Left lung (tissue), 10 donors: Measurements from ENCODE around the gene SPATA6. TPM values are rescaled to one million over a fixed set of nuclear protein-coding genes. Genes with fewer than 3 reads are reported as not detected.
"Not testable (repeated sequence)": the region's sequence is repeated elsewhere in the genome, so short reads cannot be mapped to it uniquely, and the experiment has no call there.

Experiments used
- ATAC-seq: fragments of 200-7000 bp; cut with Tn5 transposase; one replicate; pipeline ENCODE4 v1.9.1; 2020; ENCODE audit warnings: moderate library complexity
- DNase-seq, 4 donors: peaks; one replicate each; pipeline ENCODE4 v3.0.0-alpha.2; 2013 to 2020
- H3K27ac ChIP-seq, 2 donors: fragments of 200-600 bp; sonication (generic) in 1 of 2; one replicate each; pipeline versions ENCODE4 v1.5.0 to v1.8.0; 2020 to 2021
- H3K27me3 ChIP-seq, 2 donors: fragments of 200-600 bp; sonication (generic) in 1 of 2; one replicate each; pipeline versions ENCODE4 v1.5.0 to v1.8.0; 2020 to 2021
- H3K36me3 ChIP-seq, 2 donors: fragments of 200-600 bp; sonication (generic) in 1 of 2; one replicate each; pipeline versions ENCODE4 v1.5.0 to v1.8.0; 2020 to 2021
- H3K4me1 ChIP-seq, 2 donors: fragments of 200-600 bp; one replicate each; pipeline ENCODE4 v1.8.0; 2021
- H3K4me3 ChIP-seq, 2 donors: fragments of 200-600 bp; sonication (generic) in 1 of 2; one replicate each; pipeline versions ENCODE4 v1.5.0 to v1.8.0; 2020 to 2021; ENCODE audit warnings: mild to moderate bottlenecking in 1 of 2
- H3K9me3 ChIP-seq, 2 donors: fragments of 200-600 bp; sonication (generic) in 1 of 2; one replicate each; pipeline versions ENCODE4 v1.5.0 to v1.8.0; 2020 to 2021
- CTCF ChIP-seq, 2 donors: fragments of 200-600 bp; sonication (generic) in 1 of 2; IDR thresholded peaks; one replicate each; pipeline versions ENCODE4 v1.5.0 to v1.8.0; 2021; ENCODE audit warnings: antibody characterized with exemption in 2 of 2
- intact Hi-C, 2 donors: fragments of 100-400 bp; cut with DNase I; formaldehyde crosslinking; loops; one replicate each; pipeline versions ENCODE4 v1.11.2 to v1.14.2; 2022
- polyA plus RNA-seq, 6 donors: library from polyadenylated mRNA; unstranded; fragments of 120-200 nt; gene quantifications; one replicate each; pipeline ENCODE4 v1.2.1, GENCODE V29; 2013; ENCODE audit not compliant: insufficient read length in 6 of 6
- total RNA-seq, 2 donors: library from RNA; stranded (reverse); fragmentation: NEBNext Ultra II Directional; extraction: Animal tissue kit (Norgen Biotek cat#: 25700); gene quantifications; one replicate each; pipeline ENCODE4 v1.2.1, GENCODE V29; 2021
- donor health status: DM: no; HTN: yes; CAD: no.
- donor health status: DM: no; HTN: no; CAD: no.

The SPATA6 gene
- total and polyA plus RNA-seq, 8 donors: 11.9 to 33.9 (median 29.7) TPM

- Histone ChIP-seq H3K36me3 (peaks cover 0 to 13% of the 10 kb centered on the region in 2 donors), H3K27me3 (no peaks in the 10 kb centered on the region), H3K4me1 (no peaks in the 10 kb centered on the region), H3K27ac (no peak overlapping the region), H3K4me3 (no peak overlapping the region), H3K9me3 (peaks cover 0 to 21% of the 10 kb centered on the region in 2 donors)
- no peak for ATAC-seq
- TF ChIP-seq CTCF (IDR thresholded peaks at IDR 0.05): no peak
- no peak for DNase-seq
- intact Hi-C loops: no loop called here
Observed at GRCh38 chr1:48333316-48333715, 138.7 kb downstream of the SPATA6 start.

- no peak for TF ChIP-seq CTCF (IDR thresholded peaks at IDR 0.05)
- H3K4me1 ChIP-seq: no peaks in the 10 kb centered on the region
- ATAC-seq (no peak), DNase-seq (no peak)
- peaks cover 0 to 13% of the 10 kb centered on the region in 2 donors for H3K36me3 ChIP-seq
- no peak overlapping the region for H3K27ac ChIP-seq
- peaks cover 0 to 21% of the 10 kb centered on the region in 2 donors for H3K9me3 ChIP-seq
- H3K27me3 ChIP-seq: no peaks in the 10 kb centered on the region
- intact Hi-C loops: no loop called here
- no peak overlapping the region for H3K4me3 ChIP-seq
Observed at GRCh38 chr1:48332115-48332514, 139.9 kb downstream of the SPATA6 start.

GRCh38 chr1:48329905-48330304 lies 142.1 kb downstream of the SPATA6 start:
- TF ChIP-seq CTCF (IDR thresholded peaks at IDR 0.05): no peak
- Histone ChIP-seq H3K9me3 (peaks cover 0 to 38% of the 10 kb centered on the region in 2 donors), H3K36me3 (peaks cover 0 to 23% of the 10 kb centered on the region in 2 donors), H3K27me3 (no peaks in the 10 kb centered on the region), H3K4me1 (no peaks in the 10 kb centered on the region), H3K27ac (no peak overlapping the region), H3K4me3 (no peak overlapping the region)
- no peak for ATAC-seq
- DNase-seq: peak in 1 of 4 donors; percentile 29
- intact Hi-C loops: no loop called here

GRCh38 chr1:48329486-48329885 lies 142.5 kb downstream of the SPATA6 start:
- TF ChIP-seq CTCF (IDR thresholded peaks at IDR 0.05): no peak
- DNase-seq: peak in 1 of 4 donors; percentile 2
- Histone ChIP-seq H3K4me3 (no peak overlapping the region), H3K36me3 (peaks cover 0 to 24% of the 10 kb centered on the region in 2 donors), H3K27ac (no peak overlapping the region), H3K4me1 (no peaks in the 10 kb centered on the region), H3K9me3 (peaks cover 0 to 42% of the 10 kb centered on the region in 2 donors), H3K27me3 (no peaks in the 10 kb centered on the region)
- intact Hi-C loops: no loop called here
- no peak for ATAC-seq

- H3K27ac ChIP-seq, DNase-seq, intact Hi-C loops, H3K4me3 ChIP-seq, H3K27me3 ChIP-seq, H3K4me1 ChIP-seq, ATAC-seq, H3K36me3 ChIP-seq: not testable (repeated sequence)
- H3K9me3 ChIP-seq: peaks cover 0 to 30% of the 10 kb centered on the region in 2 donors
Observed at GRCh38 chr1:48311829-48312228, 160.2 kb downstream of the SPATA6 start.

- no peak for TF ChIP-seq CTCF (IDR thresholded peaks at IDR 0.05)
- ATAC-seq: no peak
Observed at GRCh38 chr1:48309564-48310082, 162.4 kb downstream of the SPATA6 start.

More at GRCh38 chr1:48309564-48310082, 162.4 kb downstream of the SPATA6 start:
- intact Hi-C loops: no loop called here
- Histone ChIP-seq H3K4me3 (no peak overlapping the region), H3K27ac (no peak overlapping the region), H3K4me1 (no peaks in the 10 kb centered on the region), H3K9me3 (peaks cover 0 to 19% of the 10 kb centered on the region in 2 donors), H3K36me3 (no peaks in the 10 kb centered on the region), H3K27me3 (no peaks in the 10 kb centered on the region)
- DNase-seq: no peak
